Left colon (tissue), 2 donors: ENCODE measurements around the gene HFM1. TPM values are rescaled to one million over a fixed set of nuclear protein-coding genes. Genes with fewer than 3 reads are reported as not detected.

ENCODE experiments used
- ATAC-seq: fragments of 200-7000 bp; cut with Tn5 transposase; one replicate; pipeline ENCODE4 v1.9.1; 2020; ENCODE audit warnings: mild to moderate bottlenecking, moderate library complexity
- DNase-seq, 2 donors: peaks; one replicate each; pipeline ENCODE4 v3.0.0-alpha.2; 2020
- intact Hi-C, 2 donors: fragments of 100-400 bp; cut with DNase I in 1 of 2; cut with micrococcal nuclease in 1 of 2; formaldehyde crosslinking; loops; one replicate each; pipeline versions ENCODE4 v1.11.2 to v1.14.0; 2022; cut with DNase I, micrococcal nuclease
- total RNA-seq, 2 donors: library from RNA; stranded (reverse); fragmentation: NEBNext Ultra II Directional; extraction: Animal tissue kit (Norgen Biotek cat#: 25700); gene quantifications; one replicate each; pipeline ENCODE4 v1.2.1, GENCODE V29; 2021
- donor health status: DM: no; HTN: no; CAD: no.
- donor health status: DM: yes; HTN: yes; CAD: no.

The HFM1 gene
- total RNA-seq, 2 donors from 2014 or later, result 0.09 to 0.47 TPM

DNA sequence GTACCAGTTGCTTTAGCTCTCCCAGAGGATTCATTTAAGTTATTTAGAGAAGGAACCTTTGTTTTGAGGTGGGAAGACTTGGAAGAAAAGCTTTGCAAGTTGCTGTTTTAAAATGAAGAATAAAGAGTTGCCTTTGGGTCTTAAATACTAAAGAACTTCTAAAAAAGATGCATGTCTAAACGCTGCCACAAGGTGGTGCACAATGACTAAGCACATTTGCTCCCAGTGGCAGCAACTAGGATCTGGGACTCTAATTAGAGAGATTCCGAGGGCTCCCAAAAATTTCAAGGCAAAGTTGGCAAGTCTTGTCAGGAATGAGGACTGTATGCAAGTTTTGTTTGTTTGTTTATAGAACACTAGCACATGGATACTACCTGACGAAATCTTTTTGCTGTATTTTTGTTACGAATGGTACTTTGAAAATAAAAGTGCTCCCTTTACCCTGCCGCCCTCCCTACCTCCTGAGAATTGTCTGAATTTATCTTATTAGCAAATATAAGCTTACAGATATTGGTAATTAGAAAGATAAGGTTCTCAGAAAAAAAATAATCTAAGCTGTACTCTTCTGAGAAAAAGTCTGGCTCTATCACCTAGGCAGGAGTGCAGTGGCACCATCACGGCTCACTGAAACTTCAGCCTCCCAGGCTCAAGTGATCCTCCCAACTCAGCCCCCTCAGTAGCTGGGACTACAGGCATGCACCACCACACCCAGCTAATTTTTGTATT, 121.8 kb downstream of the HFM1 start:
- intact Hi-C loops, result loop anchor here (5.0 to 10.0 kb wide), 2 partner anchors 119 to 642 kb away; partner anchors contain the start of gene HFM1 (in 1 of the 2)
- DNase-seq, result peak in 1 of 2 donors; percentile 42
- ATAC-seq, result peak; percentile 54

DNA sequence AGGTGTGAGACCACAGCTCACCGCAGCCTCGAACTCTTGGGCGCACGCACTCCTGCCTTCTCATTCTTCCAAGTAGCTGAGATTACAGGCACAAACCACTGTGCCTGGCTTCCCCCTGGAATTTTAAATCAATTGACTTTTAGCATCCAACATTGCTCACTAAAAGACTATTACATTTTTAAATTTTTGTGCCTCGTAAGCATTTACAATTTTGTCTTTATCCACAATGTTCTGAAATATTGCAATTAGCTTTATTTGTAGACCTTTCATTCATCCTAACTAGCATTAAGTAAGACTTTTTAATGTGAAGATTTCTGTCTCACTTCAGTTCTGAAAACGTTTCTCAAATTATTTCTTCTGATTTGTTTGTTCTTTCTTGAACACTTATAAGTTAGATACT, 122.9 kb downstream of the HFM1 start:
- intact Hi-C loops, result loop anchor here (5.0 to 10.0 kb wide), 2 partner anchors 121 to 643 kb away; partner anchors contain the start of gene HFM1 (in 1 of the 2)
- DNase-seq, result no peak
- no peak for ATAC-seq

GRCh38 chr1:91278754-91279153, 125.9 kb downstream of the HFM1 start:
- intact Hi-C loops, result no loop called here
- DNase-seq (no peak), ATAC-seq (no peak)

DNA sequence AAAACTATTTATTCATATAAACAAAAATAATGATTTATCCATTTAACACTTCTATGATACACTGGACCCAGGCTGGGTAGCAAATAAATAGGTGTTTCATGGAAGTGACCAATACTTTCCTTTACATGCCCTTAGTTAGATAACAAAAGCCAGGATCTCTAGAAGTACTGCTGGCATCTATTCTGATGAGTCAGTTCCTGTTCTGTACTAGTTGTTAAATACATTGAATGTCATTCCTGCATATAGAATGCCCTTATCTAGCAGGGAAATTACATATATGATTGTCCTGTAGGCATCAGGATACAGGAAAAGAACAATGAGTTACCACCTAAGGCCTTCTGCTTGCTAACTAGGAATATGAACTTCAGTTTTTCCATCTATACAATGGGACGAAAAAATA, 130.8 kb downstream of the HFM1 start:
- intact Hi-C loops, result no loop called here
- ATAC-seq (no peak), DNase-seq (no peak)

DNA sequence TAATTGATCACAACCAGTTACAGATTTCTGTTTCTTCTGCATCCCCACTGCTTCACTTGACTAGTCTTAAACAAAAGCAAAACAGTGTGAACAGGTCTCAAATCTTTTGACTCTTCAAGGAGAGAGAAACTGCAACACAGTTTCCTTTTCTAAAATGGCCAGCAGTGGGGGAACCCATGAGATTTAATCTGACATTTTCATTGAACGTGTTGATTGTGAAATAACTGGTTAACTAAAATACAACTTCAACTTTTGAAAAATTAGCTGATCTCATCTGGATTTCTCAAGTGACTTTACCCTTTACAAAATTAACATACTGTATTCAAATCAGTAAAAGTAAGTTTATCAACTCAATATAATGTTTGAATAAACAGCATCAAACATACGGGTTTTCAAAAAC, 143.0 kb downstream of the HFM1 start:
- ATAC-seq (no peak), DNase-seq (no peak)
- intact Hi-C loops, result no loop called here

DNA sequence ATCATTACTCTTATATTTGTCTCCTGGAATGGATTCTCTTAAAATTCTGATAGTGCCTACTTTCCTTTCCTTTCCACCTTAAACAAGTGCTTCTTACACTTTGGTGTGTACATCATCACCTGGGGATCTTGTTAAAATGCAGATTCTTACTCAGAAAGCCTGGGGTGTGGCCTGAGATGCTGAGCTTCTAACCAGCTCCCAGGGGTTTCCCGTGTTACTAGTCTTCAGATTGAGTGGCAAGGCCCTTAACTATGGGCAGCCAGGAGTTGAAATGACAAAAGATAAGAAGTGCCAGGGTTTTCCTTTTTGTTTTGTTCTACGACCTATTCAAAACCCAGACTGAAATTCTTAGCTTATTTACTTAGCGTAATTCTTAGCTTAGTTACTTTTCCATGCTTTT, 159.2 kb downstream of the HFM1 start:
- intact Hi-C loops, result no loop called here

DNA sequence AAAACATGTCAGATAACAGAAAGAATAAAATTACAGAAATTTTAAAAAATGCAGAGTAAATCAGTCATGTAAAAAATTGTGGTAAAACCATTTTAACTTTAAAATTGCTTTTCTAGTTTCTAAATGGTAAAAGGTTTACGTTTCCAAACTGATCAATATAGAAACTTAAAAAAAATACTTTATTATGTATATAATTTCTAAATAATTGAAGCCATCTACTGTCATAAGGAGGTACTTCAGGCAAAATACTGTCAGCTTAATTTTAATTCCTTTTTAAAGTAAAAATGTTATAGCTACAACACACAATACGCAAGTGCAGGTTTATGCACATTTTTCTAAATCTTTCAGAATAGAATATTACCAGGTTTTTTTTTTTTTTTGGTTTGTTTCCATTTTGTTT, 159.9 kb downstream of the HFM1 start:
- DNase-seq (no peak), ATAC-seq (no peak)
- intact Hi-C loops, result no loop called here

More for the DNA sequence above, 159.2 kb downstream of the HFM1 start:
- ATAC-seq, result no peak
- DNase-seq, result no peak

DNA sequence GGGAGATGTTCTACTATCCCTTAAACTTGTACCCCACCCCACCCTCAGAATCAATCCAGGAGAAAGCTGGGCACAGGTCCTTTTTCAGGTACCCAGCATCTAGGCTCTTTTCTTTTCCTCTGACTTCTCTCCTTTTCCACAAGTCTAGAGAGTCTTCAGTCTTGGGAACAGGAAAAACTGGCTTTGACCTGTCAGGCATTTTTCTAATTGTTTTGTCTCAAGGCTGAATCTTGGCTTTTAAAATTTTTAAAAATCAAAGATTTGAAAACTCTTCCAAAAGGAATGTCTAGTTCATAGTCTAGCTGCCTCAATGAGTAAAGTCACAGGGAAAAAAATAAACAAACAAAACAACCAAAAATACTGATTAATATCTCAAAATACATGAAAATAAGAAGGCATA, 161.5 kb downstream of the HFM1 start:
- ATAC-seq (no peak), DNase-seq (no peak)
- intact Hi-C loops, result no loop called here

GRCh38 chr1:91234181-91234580, 170.5 kb downstream of the HFM1 start:
- ATAC-seq, result no peak
- no peak for DNase-seq
- intact Hi-C loops, result no loop called here

GRCh38 chr1:91226741-91227140, 177.9 kb downstream of the HFM1 start:
- ATAC-seq (no peak), DNase-seq (no peak)
- intact Hi-C loops, result no loop called here

- intact Hi-C loops, result no loop called here
- no peak for ATAC-seq
Observed at GRCh38 chr1:91224878-91225277, 179.8 kb downstream of the HFM1 start.

GRCh38 chr1:91221017-91221416, 183.6 kb downstream of the HFM1 start:
- intact Hi-C loops, result no loop called here
- no peak for DNase-seq
- no peak for ATAC-seq

More at GRCh38 chr1:91224878-91225277, 179.8 kb downstream of the HFM1 start:
- no peak for DNase-seq

- DNase-seq (no peak), ATAC-seq (no peak)
- intact Hi-C loops, result no loop called here
Observed at GRCh38 chr1:91217911-91218310, 186.7 kb downstream of the HFM1 start.

Other genes starting within 250 kb of the HFM1 start
- 1 to 10 TPM; 1.1 to 3.8 TPM for gene CDC7, start 96.0 kb upstream of the HFM1 start, total RNA-seq